ENCODE data around the gene CEP112. TPM values are rescaled to one million over a fixed set of nuclear protein-coding genes. Genes with fewer than 3 reads are reported as not detected.

The CEP112 gene
- total RNA-seq, 1 experiment from 2014 or later = 6.1 TPM

DNA sequence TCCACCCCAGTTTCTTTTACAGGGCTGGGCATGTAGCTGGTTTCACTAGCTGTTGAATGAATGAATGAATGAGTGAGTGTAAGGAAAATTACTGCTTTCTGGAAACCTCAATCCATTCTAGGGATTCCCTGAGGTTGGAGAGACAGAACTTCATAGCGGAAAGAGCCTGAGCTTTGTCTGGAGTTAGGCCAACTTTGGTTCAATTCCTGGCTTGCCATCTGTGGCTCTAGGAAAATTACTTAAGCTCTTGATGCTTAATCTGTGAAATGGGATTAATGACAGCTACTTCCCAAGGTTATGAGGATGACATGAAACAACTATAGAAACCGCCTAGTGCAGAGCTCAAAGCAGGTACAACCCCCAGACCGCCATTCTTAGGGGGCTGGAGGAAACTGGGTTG lies 554.1 kb downstream of the CEP112 start (continued):
- TF ChIP-seq AFF4 (CRISPR knock-in tag; IDR thresholded peaks at IDR 0.05; ENCODE audit: borderline replicate concordance) (no peak), MYBL2 (CRISPR knock-in tag; IDR thresholded peaks at IDR 0.05) (no peak)

DNA sequence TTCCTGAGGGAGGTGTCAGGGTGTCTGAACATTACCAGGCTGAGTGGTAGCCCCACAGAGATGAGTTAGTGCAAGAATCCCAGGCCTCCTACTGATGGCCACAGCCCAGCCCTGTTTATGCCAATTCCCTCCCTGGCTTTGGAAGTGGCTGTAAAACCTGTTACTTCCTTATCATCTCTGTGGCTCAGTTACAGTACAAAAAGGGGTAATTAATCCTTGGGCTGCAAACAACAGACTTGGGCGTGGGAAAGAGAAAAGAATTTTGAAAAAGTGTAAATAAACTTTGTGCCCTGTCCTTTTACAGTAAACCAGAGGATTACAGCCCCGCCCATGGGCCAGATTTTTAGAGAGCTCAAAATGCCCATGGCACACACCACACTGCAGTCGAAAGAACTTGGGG lies 557.4 kb downstream of the CEP112 start:
- ATAC-seq (no peak), DNase-seq (ENCODE audit: low spot score) (no peak)
- Mint-ChIP-seq H3K27me3 (ENCODE audit: low read depth) (no peaks in the 10 kb centered on the region), H3K4me3 (no peak overlapping the region), H3K4me1 (peaks cover 21% of the 10 kb centered on the region), H3K27ac (no peak overlapping the region), H3K9me3 (no peaks in the 10 kb centered on the region), H3K36me3 (no peaks in the 10 kb centered on the region)
- TF ChIP-seq ZBTB43 (CRISPR knock-in tag; IDR thresholded peaks at IDR 0.05) (no peak), EMX1 (CRISPR knock-in tag; IDR thresholded peaks at IDR 0.05) (no peak), CREB1 (CRISPR knock-in tag; IDR thresholded peaks at IDR 0.05) (no peak), ZNF425 (CRISPR knock-in tag; conservative IDR thresholded peaks at IDR 0.05) (no peak), NR1H2 (CRISPR knock-in tag; IDR thresholded peaks at IDR 0.05) (no peak), ZNF512 (CRISPR knock-in tag; IDR thresholded peaks at IDR 0.05; ENCODE audit: borderline replicate concordance) (no peak), ATF2 (CRISPR knock-in tag; IDR thresholded peaks at IDR 0.05; ENCODE audit: borderline replicate concordance, low read depth) (no peak), HMGXB4 (CRISPR knock-in tag; IDR thresholded peaks at IDR 0.05) (no peak), KAT7 (CRISPR knock-in tag; IDR thresholded peaks at IDR 0.05; ENCODE audit: borderline replicate concordance) (no peak), PRRX2 (CRISPR knock-in tag; IDR thresholded peaks at IDR 0.05) (no peak), JAZF1 (CRISPR knock-in tag; IDR thresholded peaks at IDR 0.05) (no peak), ZNF416 (CRISPR knock-in tag; IDR thresholded peaks at IDR 0.05) (no peak), SOX15 (CRISPR knock-in tag; IDR thresholded peaks at IDR 0.05) (no peak), ZNF263 (CRISPR knock-in tag; IDR thresholded peaks at IDR 0.05; ENCODE audit: low read depth) (no peak), CREM (CRISPR knock-in tag; IDR thresholded peaks at IDR 0.05) (no peak)
- TF ChIP-seq, protein P1, sequence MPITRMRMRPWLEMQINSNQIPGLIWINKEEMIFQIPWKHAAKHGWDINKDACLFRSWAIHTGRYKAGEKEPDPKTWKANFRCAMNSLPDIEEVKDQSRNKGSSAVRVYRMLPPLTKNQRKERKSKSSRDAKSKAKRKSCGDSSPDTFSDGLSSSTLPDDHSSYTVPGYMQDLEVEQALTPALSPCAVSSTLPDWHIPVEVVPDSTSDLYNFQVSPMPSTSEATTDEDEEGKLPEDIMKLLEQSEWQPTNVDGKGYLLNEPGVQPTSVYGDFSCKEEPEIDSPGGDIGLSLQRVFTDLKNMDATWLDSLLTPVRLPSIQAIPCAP (CRISPR knock-in tag; IDR thresholded peaks at IDR 0.05) = no peak
- TF ChIP-seq, protein P2, sequence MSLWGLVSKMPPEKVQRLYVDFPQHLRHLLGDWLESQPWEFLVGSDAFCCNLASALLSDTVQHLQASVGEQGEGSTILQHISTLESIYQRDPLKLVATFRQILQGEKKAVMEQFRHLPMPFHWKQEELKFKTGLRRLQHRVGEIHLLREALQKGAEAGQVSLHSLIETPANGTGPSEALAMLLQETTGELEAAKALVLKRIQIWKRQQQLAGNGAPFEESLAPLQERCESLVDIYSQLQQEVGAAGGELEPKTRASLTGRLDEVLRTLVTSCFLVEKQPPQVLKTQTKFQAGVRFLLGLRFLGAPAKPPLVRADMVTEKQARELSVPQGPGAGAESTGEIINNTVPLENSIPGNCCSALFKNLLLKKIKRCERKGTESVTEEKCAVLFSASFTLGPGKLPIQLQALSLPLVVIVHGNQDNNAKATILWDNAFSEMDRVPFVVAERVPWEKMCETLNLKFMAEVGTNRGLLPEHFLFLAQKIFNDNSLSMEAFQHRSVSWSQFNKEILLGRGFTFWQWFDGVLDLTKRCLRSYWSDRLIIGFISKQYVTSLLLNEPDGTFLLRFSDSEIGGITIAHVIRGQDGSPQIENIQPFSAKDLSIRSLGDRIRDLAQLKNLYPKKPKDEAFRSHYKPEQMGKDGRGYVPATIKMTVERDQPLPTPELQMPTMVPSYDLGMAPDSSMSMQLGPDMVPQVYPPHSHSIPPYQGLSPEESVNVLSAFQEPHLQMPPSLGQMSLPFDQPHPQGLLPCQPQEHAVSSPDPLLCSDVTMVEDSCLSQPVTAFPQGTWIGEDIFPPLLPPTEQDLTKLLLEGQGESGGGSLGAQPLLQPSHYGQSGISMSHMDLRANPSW (CRISPR knock-in tag; conservative IDR thresholded peaks at IDR 0.05; ENCODE audit: low read depth) = no peak
- POLR2A ChIA-PET = no interaction called here
- CTCF ChIA-PET = no interaction called here

Measured in WTC11 (cell line).